Stimulated activated CD4-positive, alpha-beta T cell treated with anti-CD3 and anti-CD28 coated beads, Interleukin-1b, Interleukin-23, amount 100 ng/mL, for 48 hours (primary cell): ENCODE data around the gene MCL1.

Experiments used
- DNase-seq: peaks from one replicate; pipeline ENCODE4 v3.0.0-alpha.2; 2020

The MCL1 gene

DNA sequence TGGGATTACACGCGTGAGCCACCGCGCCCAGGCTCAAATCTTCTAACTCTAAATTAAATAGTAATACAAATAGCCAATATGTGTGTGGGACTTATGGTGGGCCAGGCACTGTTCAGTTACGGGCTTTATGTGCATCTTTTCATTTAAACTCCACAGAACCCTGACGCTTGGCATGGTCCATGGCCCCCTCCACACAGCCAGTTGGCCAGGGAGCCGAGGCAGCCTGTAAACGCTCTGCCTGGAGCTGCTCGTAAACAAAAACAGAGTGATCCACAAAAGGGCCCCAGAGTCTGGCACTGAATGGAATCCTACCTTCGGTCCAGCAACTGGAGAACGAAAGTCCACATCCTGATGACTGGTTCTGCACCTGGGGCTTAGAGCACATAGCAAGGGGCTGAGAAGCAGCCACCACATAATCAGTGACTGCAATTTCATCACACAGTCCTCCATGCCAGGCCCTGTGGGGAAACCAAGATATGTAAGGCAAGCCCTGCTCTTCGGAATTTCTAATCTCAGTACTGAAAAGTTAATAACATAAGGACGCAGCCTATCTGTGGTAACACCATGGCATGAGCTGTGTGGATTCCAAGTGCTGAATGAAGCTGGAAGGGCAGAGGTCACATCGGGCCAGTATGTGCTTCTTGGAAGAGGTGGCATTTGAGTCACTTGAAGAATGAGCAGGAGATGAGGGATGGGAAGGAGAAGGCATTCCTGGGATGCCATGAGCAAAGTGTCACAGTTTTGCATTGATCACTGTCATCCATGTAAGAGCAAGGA is 43.7 kb downstream of the MCL1 start:
- DNase-seq: no peak

DNA sequence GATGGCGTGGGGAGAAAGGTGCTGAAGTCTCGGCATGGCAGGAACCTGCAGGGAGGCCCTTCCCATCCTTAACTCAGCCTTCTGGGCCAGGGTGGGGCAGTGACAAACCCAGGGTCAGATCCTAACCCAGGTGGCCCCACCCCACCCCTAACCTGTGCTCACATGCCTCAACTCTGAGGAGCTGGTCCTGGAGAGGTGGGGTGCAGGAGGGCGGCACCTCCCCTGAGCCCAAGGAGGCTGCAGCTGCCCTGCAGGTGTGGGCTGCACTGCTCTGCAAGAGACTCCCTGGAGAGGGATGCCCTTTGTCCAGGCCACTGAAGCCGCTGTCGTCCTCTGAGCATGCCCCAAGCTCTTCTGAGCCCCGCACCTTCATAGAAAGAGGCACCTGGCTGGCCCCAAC is 45.4 kb downstream of the MCL1 start:
- DNase-seq: no peak

DNA sequence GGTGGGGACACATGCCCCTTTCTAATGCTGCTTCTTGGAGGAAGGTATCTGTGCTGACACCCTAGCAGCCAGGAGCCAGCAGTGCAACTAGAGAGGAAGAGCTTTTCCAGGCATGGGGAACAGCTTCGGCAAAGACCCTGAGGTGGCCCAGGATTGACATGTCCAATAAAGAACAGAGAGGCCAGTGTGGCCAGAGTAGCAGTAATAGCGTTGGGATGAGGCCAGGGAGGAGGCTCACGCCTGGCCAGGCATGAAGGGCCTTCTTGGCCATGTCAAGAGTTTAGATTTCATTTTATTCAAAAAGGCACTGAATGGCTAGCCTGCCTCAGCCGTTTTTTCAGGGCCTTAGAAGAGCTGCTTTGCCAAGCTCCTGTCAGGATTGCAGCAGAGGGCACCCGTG is 46.5 kb downstream of the MCL1 start:
- DNase-seq: no peak

DNA sequence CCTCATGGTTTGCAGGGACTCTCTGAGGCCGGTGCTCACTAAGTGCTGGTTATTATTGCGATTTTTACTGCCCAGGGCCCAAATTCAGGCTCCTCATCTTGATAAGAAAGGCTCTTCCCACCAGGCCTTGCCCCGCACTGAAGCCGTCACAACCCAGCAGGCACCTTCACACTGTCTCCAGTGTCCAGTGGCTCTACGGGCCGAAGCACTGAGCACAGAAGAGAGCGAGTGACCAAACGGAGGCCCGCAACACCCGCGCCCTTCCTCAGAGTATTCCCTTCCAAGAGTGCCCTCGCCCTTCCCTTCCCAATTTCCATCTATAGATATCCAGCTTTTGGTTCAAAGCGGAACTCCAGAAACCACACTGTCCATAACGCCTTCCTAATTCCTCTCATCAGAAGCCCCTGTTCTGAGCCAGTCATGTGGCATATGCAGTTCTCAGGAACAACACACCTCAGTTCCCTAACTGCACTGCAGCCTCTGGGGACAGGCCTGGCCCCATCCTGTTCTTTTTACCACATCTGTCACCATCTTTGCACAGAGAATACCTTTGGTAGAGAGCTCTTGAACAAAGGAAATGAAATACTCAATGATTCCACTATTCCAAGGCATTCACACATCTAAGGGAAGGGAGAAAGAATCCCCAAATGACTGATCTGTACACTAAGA is 48.8 kb downstream of the MCL1 start:
- DNase-seq: no peak

DNA sequence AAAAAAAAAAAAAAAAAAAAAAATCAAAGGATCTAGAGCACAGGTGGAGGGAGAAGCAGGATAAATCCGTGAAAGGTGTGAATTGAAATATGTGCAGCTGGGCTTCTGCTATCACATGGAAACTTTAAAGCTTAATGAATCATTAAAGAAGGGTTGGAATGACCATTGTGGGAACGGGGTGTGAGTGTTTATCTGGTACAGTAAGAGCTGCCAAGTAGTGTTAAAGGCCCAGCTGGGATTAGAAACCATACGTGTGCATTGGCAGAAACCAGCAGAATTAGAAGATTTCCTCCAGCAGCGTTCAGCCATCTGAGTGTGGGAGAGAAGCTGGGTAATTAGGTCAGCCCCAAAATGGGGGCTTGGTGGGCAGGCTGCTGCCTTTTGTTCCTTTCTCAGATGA is 50.4 kb downstream of the MCL1 start:
- no peak for DNase-seq

DNA sequence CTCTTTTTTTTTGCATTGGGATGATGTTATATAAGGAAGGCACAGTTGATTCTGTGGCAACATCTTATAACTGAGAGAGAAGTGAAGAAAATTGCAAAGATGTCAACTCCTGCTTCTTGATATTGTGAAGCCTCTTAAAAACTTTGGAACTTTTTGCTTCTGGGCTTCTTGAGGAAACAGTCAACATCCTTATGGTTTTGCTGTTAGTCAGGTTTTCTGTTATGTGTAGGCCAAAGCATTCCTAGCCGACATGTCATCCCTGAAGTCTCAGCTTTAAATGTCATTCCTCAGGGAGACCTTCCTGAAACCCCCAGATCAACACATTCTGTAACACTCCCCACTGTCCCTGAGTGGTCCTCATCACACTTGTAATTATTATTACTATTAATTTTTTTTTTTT is 51.2 kb downstream of the MCL1 start:
- no peak for DNase-seq

DNA sequence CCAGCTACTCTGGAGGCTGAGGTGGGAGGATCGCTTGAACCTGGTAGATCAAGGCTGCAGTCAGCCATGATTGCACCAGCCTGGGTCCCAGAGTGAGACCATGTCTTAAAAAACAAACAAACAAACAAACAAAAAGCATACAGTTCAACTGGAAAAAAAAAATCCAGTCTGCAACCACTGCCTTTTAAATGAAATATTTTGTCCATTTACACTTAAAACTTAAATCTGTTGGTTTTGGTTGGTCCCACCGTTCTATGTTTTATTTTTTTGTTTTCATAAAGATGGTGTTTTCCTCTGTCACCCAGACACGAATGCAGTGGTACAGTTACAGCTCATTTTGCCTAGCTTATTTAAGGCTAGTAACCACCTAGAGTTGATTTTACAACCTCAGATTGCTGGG is 54.1 kb downstream of the MCL1 start:
- DNase-seq: no peak
